Measurements from ENCODE around the gene ULK4.
"Not testable (repeated sequence)": the region's sequence is repeated elsewhere in the genome, so short reads cannot be mapped to it uniquely, and the experiment has no call there.

The ULK4 gene

DNA sequence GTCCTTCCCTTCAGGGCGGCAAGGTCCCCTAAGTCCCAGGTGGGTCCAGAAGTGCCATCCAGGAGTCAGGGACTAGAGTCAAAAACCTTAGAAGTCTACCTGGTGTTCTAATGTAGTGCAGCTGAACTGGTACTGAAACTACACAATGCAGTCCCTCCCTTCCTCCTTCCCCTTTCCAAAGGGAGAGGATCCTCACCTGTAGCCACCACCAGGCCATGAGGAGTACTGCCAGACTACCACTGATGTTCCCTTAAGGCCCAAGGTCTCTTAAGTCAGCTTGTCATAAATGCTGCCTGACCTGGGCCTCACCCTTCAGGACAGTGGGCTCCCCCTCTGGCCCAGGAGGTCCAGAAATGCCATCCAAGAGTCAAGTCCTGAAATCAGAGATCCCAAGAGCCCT, 98.9 kb downstream of the ULK4 start:
- no peak for DNase-seq

DNA sequence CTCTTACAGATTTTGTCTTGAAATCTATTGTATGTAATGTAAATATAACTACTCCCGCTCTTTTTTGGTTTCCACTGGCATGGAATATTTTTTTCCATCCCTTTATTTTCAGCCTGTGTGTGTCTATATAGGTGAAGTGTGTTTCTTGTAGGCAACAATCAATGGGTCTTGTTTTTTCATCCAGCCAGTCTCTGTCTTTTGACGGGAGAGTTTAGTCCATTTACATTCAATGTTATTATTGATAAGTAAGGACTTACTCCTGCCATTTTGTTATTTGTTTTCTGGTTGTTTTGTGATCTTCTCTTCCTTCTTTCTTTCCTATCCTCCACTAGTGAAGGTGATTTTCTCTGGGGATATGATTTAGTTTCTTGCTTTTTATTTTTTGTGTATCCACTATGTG, 101.4 kb downstream of the ULK4 start:
- DNase-seq = not testable (repeated sequence)

DNA sequence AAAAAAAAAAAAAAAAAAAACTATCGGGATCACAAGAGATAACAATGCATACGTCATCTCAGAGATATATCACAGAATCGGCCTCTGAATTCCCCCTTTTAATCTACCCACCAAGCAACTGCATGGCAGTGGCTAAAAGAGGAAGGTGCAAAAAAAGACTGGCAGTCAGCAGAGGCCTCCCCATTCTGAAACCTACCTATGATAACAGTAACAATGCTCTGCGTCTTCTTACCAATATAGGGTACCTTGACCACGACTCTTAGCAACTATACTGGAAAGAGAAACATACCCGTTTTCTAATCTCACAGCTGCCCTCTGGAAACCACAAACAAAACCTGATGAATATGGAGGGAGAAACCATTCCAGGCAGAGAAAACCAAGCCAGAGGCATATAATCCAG, 106.9 kb downstream of the ULK4 start:
- DNase-seq = no peak

DNA sequence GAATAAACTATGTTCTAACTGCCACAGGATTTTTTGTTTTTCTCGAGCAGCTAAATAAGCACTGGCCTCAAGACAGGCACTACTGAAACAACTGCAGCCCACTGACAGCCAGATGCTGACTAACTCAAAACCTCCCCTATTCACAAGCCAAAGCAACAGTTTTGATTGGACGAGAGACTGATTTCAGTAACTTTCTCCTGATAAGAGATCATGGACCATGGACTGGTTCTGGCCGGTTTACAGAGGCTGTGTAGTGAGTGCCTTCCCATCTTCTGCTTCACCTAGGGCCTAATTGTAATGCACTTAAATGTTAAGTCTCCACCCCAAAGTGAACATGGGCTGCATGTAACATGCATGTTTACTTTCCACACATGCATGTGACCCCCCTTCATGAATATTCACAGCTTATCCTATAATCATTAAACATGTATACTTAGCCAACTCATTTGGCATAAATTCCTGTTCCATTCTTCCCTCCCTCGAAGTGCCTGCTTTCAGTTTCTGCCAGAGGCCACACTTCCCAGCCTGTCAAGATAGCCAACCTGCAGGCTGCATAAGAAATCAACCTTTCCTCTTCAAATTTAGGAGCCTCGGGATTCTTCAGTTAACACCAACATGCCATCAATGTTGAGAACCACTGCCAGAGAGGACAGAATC, 108.2 kb downstream of the ULK4 start:
- no peak for DNase-seq

DNA sequence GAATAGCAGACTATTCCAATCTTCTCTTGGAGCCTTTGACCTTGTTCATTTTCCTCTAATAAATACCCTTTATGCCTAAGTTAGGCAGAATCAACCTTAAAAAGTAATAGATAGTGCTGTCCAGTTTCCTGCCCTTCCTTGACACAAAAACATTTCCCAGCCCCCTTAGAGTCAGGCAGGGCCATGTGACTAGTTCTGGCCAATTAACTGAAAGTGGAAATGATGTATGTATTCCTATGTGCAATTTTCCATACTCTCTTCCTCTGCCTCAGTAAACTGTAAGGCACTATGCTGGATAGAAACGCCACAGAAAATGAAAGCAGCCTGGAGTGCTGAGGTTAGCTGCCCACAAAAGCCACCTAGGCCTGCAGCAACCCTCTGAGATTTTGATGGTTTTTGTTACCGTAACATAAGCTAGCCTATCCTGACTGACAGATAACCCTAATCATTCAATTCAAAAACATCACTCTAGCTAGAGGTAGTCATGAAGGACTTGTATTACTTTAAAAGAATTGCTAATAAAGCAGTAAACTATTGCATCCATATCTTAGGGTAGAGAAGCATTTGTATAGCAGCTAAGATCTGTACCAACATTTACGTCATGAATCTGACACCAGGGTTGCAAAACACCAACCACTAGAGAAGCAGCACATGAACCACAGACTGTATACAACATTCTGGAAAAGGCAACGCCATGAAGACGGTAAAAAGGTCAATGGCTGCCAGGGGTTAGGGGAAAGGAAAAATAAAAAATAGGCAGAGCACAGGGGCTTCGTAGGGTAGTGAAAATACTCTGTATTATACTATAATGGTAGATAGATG, 112.9 kb downstream of the ULK4 start:
- DNase-seq = no peak

DNA sequence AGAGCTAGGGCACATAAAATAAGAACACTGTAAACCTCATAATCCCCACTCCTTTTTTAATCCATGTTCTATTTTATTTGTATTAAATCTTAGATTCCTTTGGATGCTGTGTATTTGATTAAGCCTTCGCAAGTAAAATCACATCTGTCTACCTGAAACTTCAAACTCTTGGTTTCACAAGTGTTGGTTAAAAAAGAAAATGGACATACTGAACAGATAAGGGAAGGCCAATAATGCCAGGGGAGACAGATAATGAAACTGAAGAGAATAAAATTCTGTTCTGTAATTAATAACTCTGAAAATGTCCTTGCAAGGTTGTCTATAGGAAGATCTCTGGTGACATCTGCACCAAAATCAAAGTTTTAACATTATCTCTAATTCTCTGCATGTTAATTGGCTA, 114.2 kb downstream of the ULK4 start:
- DNase-seq = no peak

DNA sequence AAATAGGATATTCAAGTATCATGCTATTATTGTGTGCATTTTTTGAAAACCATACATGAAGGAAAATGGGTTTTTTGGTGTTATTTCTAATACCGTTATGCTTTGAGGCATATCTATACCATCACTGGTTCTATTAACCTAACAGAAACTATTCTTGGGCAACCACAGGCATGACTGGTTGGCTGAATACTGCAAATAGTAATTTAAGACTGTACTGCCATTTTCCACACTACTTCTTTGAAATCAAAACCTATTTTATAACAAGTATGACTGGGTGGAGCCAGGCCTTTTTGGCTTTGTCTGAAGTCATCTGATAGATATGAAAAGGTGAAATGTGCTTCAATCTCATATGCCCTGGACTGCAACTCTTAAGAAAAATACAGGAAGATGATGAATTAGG, 115.1 kb downstream of the ULK4 start:
- no peak for DNase-seq

DNA sequence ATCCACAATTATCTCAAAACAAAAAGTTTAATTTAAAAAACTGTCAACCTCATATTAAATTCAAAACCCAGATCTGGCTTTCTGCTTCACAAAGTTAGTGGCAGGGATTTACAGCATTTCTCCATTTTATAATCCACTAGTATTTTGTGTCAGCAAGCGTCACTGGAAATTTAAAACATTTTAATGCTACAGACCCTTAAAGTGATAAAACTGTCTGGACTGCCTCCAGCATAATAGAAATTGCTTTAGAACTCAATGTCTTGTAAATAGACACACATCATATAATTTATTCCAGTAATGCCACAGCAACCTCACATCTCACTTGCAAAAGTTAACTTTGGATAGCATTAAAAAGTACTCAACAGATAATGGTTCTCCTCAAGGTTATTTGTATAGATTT, 116.1 kb downstream of the ULK4 start:
- DNase-seq = no peak

DNA sequence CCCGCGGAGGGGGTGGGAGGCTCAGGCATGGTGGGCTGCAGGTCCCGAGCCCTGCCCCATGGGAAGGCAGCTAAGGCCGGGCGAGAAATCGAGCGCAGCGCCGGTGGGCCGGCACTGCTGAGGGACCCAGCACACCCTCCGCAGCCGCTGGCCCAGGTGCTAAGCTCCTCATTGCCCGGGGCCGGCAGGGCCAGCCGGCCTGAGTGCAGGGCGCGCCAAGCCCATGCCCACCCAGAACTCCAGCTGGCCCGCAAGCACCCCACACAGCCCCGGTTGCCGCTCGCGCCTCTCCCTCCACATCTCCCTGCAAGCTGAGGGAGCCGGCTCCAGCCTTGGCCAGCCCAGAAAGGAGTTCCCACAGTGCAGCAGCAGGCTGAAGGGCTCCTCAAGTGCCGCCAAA, 117.6 kb downstream of the ULK4 start:
- DNase-seq = not testable (repeated sequence)

DNA sequence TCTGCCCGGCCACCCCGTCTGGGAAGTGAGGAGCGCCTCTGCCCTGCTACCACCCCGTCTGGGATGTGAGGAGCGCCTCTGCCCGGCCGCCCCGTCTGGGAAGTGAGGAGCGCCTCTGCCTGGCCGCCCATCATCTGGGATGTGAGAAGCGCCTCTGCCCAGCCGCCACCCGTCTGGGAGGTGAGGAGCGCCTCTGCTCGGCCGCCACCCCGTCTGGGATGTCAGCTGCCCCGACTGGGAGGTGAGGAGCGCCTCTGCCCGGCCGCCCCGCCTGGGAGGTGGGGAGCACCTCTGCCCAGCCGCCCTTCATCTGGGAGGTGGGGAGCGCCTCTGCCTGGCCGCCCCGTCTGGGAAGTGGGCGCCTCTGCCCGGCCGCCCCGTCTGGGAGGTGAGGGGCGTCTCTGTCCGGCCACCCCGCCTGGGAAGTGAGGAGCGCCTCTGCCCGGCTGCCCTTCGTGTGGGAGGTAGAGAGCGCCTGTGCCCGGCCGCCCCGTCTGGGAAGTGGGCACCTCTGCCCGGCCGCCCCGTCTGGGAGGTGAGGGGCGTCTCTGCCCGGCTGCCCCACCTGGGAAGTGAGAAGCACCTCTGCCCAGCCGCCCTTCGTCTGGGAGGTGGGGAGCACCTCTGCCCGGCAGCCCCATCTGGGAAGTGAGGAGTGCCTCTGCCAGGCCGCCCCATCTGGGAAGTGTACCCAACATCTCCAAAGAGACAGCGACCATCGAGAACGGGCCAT, 120.8 kb downstream of the ULK4 start:
- not testable (repeated sequence) for DNase-seq

DNA sequence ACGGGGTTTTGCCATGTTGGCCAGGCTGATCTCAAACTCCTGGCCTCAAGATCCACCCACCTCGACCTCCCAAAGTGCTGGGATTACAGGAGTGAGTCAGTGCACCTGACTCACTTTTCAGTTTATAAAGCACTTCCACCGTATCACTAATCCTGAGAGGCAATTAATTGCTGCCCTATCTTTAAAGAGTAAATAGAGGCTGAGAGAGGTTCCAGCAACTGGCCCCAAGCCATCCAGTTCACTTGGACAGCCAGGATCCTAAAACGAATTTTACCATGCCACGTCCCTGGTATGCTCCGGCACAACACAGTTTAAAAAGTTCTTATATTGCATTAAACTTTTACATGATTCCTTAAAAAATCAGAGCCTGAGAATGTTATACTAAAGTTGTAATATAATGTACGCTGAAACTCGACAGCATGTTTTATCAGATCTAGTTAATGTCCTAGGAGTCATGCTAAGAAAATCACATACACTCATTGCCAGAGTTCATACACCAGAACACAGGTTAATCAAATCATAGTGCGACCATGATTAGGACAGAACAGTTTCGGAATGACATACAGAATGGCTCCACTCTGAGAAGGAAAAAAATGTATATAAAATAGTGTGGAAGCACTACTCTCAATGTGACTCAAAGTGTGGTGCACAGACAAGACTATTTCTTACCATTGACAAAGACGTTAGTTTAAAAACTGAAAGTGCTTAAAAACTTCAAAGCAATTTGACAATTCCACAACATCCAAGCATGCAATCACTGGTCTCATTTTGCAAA, 125.4 kb downstream of the ULK4 start:
- DNase-seq = no peak

DNA sequence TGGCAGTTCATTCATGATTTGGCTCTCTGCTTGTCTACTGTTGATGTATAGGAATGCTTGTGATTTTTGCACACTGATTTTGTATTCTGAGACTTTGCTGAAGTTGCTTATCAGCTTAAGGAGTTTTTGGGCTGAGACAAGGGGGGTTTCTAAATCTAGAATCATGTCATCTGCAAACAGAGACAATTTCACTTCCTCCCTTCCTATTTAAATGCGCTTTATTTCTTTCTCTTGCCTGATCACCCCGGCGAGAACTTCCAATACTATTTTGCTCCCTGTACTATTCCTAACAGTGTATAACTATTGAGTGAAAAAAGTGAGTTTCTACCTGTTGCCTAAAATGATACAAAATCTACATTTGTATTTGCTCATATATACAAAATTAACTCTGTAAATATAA, 128.3 kb downstream of the ULK4 start:
- no peak for DNase-seq

DNA sequence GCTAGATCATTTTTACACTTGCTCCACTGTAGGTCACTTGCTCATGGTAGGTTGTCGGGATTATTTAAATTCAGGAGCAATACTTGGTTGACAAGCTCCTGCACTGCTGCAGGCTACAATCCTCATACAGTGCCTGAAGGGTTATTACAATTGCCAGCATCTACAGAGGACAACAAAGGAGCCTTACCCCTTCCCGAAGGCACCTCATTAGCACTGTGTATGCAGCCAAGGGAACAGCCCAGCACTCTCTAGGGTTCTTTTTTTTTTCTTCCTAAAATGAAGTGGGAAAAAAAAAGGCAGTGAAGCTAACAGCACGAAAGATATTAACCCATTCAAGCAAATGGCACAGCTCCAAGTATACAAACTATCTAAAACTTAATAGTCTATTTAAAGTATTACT, 142.7 kb downstream of the ULK4 start:
- no peak for DNase-seq

DNA sequence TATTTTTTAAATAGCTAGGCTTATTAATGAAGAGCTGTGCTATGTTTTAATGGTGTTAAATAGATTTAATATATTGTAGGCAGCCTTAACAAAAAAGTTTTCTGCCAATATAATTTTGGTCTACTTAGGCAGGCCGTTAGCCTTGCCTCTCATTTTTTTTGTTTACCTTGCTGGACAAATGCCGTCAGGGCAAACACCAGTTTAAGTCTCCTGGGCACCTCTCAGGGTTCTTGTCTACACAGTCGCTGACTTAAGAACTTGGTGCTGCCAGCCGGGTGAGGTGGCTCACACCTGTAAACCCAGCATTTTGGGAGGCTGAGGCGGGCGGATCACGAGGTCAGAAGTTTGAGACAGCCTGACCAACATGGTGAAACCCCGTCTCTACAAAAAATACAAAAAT, 153.3 kb downstream of the ULK4 start:
- DNase-seq = no peak

DNA sequence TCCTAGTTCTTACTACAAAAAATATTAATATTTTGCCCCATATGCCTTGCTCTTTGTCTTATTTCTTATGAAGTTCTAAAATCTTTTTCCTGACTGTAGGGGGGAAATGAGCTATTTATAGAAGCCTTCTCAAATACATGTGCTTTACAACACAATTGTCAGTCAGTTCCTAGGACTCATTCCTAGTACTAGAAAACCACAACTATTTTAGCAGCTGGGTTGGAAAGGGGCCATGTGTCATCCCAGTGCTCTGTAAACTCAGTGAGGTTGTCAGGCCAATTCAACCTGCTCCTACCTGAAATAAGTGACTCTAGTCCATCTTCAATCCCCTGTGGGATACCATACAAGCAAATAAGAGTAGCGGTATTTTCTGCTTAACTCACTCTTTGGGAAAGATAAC, 153.8 kb downstream of the ULK4 start:
- no peak for DNase-seq

DNA sequence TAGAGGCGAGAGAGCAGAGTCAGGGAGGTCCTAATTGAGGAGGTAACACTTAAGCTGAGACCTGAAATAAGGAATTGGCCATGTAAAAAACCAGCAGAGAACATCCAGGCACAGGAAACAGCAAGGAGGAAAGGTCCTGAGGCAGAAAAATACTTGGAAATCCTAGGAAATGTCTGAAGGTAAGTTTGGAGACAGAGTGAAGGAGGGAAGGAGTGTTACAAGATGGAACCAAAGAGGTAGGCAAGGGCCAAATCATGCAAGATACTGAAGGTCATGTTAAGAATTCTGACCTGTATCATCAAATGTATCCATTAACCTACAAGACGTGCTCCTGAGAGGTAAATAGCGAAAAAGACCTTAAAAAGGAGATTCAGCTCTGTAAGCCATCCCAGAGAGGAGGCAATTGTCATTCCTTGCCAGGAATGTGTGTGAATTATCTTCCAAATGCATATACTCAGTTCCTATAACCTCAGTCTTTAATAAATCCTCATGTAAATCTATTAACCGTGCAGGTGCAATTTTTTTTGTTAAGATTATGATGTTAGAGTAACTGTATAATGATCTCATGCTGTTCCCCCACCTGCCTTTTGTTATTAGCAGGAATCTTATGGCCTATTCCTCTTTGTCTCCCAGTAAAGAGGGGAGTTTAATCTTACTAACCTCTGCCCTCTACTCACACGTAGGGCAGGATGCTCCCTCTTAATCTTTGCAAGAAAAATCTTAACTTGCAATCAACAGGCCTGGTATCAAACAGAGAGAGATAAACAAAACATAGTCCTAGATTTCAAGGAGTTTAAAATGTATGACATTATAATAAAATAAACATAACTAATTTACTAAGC, 166.9 kb downstream of the ULK4 start:
- no peak for DNase-seq

DNA sequence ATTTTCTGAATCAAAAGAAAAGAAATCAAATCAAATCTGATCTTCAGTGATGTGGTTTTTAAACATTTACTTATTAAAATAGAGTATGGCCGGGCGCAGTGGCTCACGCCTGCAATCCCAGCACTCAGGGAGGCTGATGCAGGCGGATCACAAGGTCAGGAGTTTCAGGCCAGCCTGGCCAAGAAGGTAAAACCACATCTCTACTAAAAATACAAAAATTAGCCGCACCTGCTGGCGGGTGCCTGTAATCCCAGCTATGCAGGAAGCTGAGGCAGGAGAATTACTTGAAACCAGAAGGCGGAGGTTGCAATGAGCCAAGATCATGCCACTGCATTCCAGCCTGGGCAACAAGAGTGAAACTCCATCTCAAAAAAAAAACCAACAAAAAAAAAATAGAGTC, 169.1 kb downstream of the ULK4 start:
- DNase-seq = no peak

DNA sequence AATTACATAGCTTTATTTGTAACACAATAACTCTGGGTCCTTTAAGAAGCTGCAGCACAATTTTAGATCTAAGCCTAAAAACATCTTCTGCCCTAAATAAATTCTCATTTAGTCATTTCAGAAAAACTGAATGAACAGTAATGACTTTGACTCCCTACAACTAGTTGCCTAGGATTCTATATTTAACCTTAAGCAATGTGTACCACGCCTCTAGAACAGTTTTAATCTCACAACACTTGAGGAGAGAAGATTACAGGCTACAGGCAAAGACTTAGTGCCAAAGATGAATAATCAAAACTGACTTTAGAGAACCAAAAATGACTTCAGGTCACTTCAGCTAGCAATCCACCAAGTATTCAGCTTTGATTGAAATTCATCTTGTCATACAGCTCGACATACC, 192.8 kb downstream of the ULK4 start:
- DNase-seq = no peak

DNA sequence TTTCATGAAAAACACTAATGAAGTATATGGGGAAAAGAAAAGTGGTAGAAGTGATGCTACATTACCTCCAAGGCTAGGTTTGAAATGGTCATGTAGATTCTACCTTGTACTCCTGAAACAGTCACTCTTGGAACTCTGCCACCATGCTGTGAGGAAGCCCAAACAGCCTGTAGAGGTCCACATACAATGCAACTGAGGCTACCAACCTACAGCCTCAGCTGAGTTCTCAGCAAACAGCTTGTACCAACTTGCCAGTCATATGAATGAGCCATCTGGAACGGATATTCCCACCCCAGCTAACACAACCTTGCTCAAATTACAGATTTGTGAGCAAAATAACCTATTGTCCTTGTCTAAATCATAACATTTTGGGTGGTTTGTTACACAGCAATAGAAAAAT, 193.5 kb downstream of the ULK4 start:
- DNase-seq = no peak

DNA sequence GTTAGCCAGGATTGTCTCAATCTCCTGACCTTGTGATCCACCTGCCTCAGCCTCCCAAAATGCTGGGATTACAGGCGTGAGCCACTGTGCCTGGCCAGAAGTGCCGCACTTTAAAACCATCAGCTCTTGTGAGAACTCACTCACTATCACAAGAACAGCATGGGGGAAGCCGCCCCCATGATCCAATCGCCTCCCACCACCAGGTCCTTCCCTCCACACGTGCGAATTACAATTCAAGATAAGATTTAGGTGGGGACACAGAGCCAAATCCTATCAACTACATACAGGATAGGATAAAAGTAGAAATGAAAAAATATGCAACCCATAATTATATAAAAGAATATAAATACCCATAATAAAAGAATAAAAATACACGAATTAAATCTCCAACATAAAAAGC, 199.0 kb downstream of the ULK4 start:
- not testable (repeated sequence) for DNase-seq

DNA sequence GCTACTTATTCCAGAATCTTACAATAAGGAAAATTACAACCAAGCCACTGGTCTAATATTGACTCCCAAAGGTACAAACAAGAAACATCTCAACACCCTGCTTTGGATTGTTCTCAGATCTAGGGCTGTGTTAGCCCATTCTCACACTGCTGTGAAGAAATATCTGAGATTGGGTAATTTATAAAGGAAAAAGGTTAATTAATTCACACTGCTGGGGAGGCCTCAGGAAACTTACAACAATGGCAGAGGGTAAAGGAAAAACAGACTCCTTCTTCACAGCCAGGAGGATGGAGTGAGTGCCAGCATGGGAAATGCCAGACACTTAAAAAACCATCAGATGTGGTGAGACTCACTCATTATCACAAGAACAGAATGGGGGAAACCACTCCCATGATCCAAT, 208.3 kb downstream of the ULK4 start:
- DNase-seq = no peak

DNA sequence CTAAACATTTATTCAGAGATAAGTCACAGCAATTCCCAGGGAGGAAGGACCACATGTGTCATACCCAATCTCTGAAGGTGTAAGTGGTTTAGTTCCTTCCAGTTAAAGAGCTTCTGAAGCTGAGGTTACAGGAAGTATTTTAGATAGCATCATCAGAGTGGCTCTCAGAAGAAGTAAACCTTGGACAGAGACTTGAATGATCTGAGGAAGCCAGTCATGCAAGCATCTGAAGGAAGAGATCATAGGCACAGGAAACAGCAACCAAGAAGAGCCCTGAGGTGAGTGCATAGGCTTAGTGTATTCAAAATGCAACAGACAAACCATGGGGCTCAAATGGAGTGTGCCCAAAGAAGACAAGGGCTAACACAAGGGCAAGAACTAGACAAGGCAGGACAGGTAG, 210.3 kb downstream of the ULK4 start:
- DNase-seq = no peak
